COLO668 (cell line): ENCODE measurements around the gene VOPP1.
"Not testable (repeated sequence)": the region's sequence is repeated elsewhere in the genome, so short reads cannot be mapped to it uniquely, and the experiment has no call there.

ENCODE experiments used
- DNase-seq: peaks from one replicate; lab custom pipeline; 2025; ENCODE audit not compliant: unreplicated experiment; lab: John Stamatoyannopoulos, UW

Gene VOPP1

GRCh38 chr7:55582656-55583055 lies 10.4 kb upstream of the VOPP1 start:
- not testable (repeated sequence) for DNase-seq

- DNase-seq: no peak
Observed at GRCh38 chr7:55576753-55577152, 4.5 kb upstream of the VOPP1 start.

GRCh38 chr7:55575733-55576132 lies 3.4 kb upstream of the VOPP1 start:
- no peak for DNase-seq

- DNase-seq: no peak
Observed at GRCh38 chr7:55575098-55575497, 2.8 kb upstream of the VOPP1 start.

GRCh38 chr7:55574051-55574717 lies 1.9 kb upstream of the VOPP1 start:
- no peak for DNase-seq

- no peak for DNase-seq
Observed at GRCh38 chr7:55573234-55573900, 1.1 kb upstream of the VOPP1 start.

- DNase-seq: peak; percentile 76
Observed at GRCh38 chr7:55571511-55572377, 558 bp downstream of the VOPP1 start.

- DNase-seq: no peak
Observed at GRCh38 chr7:55570939-55571338, 1.4 kb downstream of the VOPP1 start.

GRCh38 chr7:55570218-55570873 lies 2.0 kb downstream of the VOPP1 start:
- no peak for DNase-seq

GRCh38 chr7:55569797-55570196 lies 2.5 kb downstream of the VOPP1 start:
- peak; percentile 19 for DNase-seq

GRCh38 chr7:55569269-55569663 lies 3.0 kb downstream of the VOPP1 start:
- DNase-seq: peak; percentile 12

- DNase-seq: no peak
Observed at GRCh38 chr7:55568613-55569268, 3.6 kb downstream of the VOPP1 start.

GRCh38 chr7:55567571-55567970 lies 4.7 kb downstream of the VOPP1 start:
- no peak for DNase-seq

- no peak for DNase-seq
Observed at GRCh38 chr7:55565681-55566080, 6.6 kb downstream of the VOPP1 start.

GRCh38 chr7:55563596-55564325 lies 8.5 kb downstream of the VOPP1 start:
- DNase-seq: no peak

GRCh38 chr7:55561690-55562089 lies 10.6 kb downstream of the VOPP1 start:
- no peak for DNase-seq

- no peak for DNase-seq
Observed at GRCh38 chr7:55558962-55559920, 13.1 kb downstream of the VOPP1 start.

GRCh38 chr7:55557666-55558188 lies 14.6 kb downstream of the VOPP1 start:
- DNase-seq: no peak

- no peak for DNase-seq
Observed at GRCh38 chr7:55556492-55556891, 15.8 kb downstream of the VOPP1 start.
